HepG2 (cell line): Measurements from ENCODE around the gene STX4. TPM values are rescaled to one million over a fixed set of nuclear protein-coding genes. Genes with fewer than 3 reads are reported as not detected.
A peak's percentile ranks its signal among the peaks of the same experiment; 100 is the strongest.

Experiments
- ASH2L ChIP-seq: fragments of 300-600, 200-600 bp; sonication (generic); IDR thresholded peaks from 2 replicates; pipeline ENCODE4 v1.7.0; 2017; ENCODE audit warnings: low read depth, mild to moderate bottlenecking, moderate library complexity, mixed read lengths, low read length; ENCODE audit not compliant: insufficient read length
- CC2D1A ChIP-seq: sonication (generic); formaldehyde crosslinking; IDR thresholded peaks from 2 replicates; pipeline ENCODE4 v1.8.1; 2023; ENCODE audit warnings: mild to moderate bottlenecking, missing genetic modification reagents
- ETS1 ChIP-seq: sonication (generic); formaldehyde crosslinking; IDR thresholded peaks from 2 replicates; pipeline ENCODE4 v1.4.0; 2020; ENCODE audit warnings: missing genetic modification reagents
- FIP1L1 ChIP-seq: fragments of 200-400 bp; formaldehyde crosslinking; IDR thresholded peaks from 2 replicates; pipeline ENCODE4 v1.6.1; 2018; ENCODE audit warnings: low read depth, mild to moderate bottlenecking, low read length, moderate library complexity, borderline replicate concordance; ENCODE audit not compliant: insufficient read depth
- MBD4 ChIP-seq: IDR thresholded peaks from 2 replicates; pipeline ENCODE4 v1.6.1; 2012; ENCODE audit warnings: low read length, inconsistent platforms, borderline replicate concordance
- MED1 ChIP-seq: sonication (generic); formaldehyde crosslinking; IDR thresholded peaks from 2 replicates; pipeline ENCODE4 v1.4.0; 2020; ENCODE audit warnings: missing genetic modification reagents
- NCOR1 ChIP-seq: fragments of 200-600 bp; sonication (generic); IDR thresholded peaks from 2 replicates; pipeline ENCODE4 v1.7.0; 2017; ENCODE audit warnings: antibody characterized with exemption, low read length, borderline replicate concordance
- NFE2L1 ChIP-seq: sonication (generic); formaldehyde crosslinking; IDR thresholded peaks from 2 replicates; pipeline ENCODE4 v1.4.0; 2020; ENCODE audit warnings: missing genetic modification reagents, mild to moderate bottlenecking, borderline replicate concordance
- RBM22 ChIP-seq: fragments of 200-400 bp; formaldehyde crosslinking; optimal IDR thresholded peaks from 2 replicates; pipeline ENCODE3; 2017; ENCODE audit warnings: mild to moderate bottlenecking, low read length, moderate library complexity
- SIX4 ChIP-seq: sonication (generic); formaldehyde crosslinking; IDR thresholded peaks from 2 replicates; pipeline ENCODE4 v1.4.0; 2020; ENCODE audit warnings: missing genetic modification reagents
- SKIL ChIP-seq: sonication (generic); formaldehyde crosslinking; IDR thresholded peaks from 2 replicates; pipeline ENCODE4 v1.8.0; 2022; ENCODE audit warnings: missing genetic modification reagents, mild to moderate bottlenecking, moderate library complexity, borderline replicate concordance
- SMAD1 ChIP-seq: sonication (generic); formaldehyde crosslinking; IDR thresholded peaks from 2 replicates; pipeline ENCODE4 v1.4.0; 2020; ENCODE audit warnings: missing genetic modification reagents, low read depth, mild to moderate bottlenecking, borderline replicate concordance
- SOX13 ChIP-seq, 3 experiments: fragments of 450-650 bp in 1 of 3; sonication (generic) in 1 of 3; formaldehyde crosslinking in 1 of 3; IDR thresholded peaks in 2 of 3; conservative IDR thresholded peaks in 1 of 3; 2 replicates each; pipeline versions ENCODE4 v1.5.0 to v1.6.1; 2016 to 2020; ENCODE audit warnings: antibody characterized with exemption in 1 of 3, mild to moderate bottlenecking in 1 of 3, missing compliant biosample characterization in 1 of 3, missing genetic modification reagents in 1 of 3, moderate library complexity in 1 of 3
- TIGD3 ChIP-seq: sonication (generic); formaldehyde crosslinking; IDR thresholded peaks from 2 replicates; pipeline ENCODE4 v1.5.1; 2020; ENCODE audit warnings: mild to moderate bottlenecking, missing genetic modification reagents, borderline replicate concordance
- ZBTB8A ChIP-seq: sonication (generic); formaldehyde crosslinking; IDR thresholded peaks from 2 replicates; pipeline ENCODE4 v1.4.0; 2020; ENCODE audit warnings: mild to moderate bottlenecking, low read depth, missing genetic modification reagents, borderline replicate concordance
- ZFP36L2 ChIP-seq: sonication (generic); formaldehyde crosslinking; IDR thresholded peaks from 2 replicates; pipeline ENCODE4 v1.4.0; 2020; ENCODE audit warnings: missing genetic modification reagents
- ZNF10 ChIP-seq: sonication (generic); formaldehyde crosslinking; IDR thresholded peaks from 2 replicates; pipeline ENCODE4 v1.4.0; 2020; ENCODE audit warnings: mild to moderate bottlenecking, low read depth, missing genetic modification reagents, borderline replicate concordance
- ZNF281 ChIP-seq: sonication (generic); formaldehyde crosslinking; IDR thresholded peaks from 2 replicates; pipeline ENCODE4 v1.4.0; 2020; ENCODE audit warnings: missing genetic modification reagents, borderline replicate concordance
- ZNF292 ChIP-seq: sonication (generic); formaldehyde crosslinking; IDR thresholded peaks from 2 replicates; pipeline ENCODE4 v1.8.1; 2022; ENCODE audit warnings: mild to moderate bottlenecking, low read depth, missing genetic modification reagents, borderline replicate concordance
- polyA plus RNA-seq, 8 experiments: library from polyadenylated mRNA; depleted of rRNA in 3 of 8; stranded (reverse) in 7 of 8; unstranded in 1 of 8; fragments of >200 nt; fragmentation: Illumina TruSeq in 4 of 8; extraction: Trizol in 4 of 8; gene quantifications; 2 replicates each; pipeline versions ENCODE4 v1.2.1 to v1.2.3, GENCODE V29; 2011 to 2016; ENCODE audit warnings: low read depth in 4 of 8, missing spikeins in 1 of 8, mixed read lengths in 1 of 8; ENCODE audit not compliant: insufficient read depth in 1 of 8
- total RNA-seq, 5 experiments: library from RNA; depleted of rRNA; stranded (reverse); fragments of >200 nt; fragmentation: Illumina TruSeq; extraction: Trizol; gene quantifications; 2 replicates each; pipeline ENCODE4 v1.2.3, GENCODE V29; 2016; ENCODE audit warnings: low read depth in 1 of 5

Gene STX4
- total and polyA plus RNA-seq, 2 of the 13 experiments (the other 11 are each of a cell fraction or from before 2014, with no cell fraction given) = 29.2 to 34.6 TPM

DNA sequence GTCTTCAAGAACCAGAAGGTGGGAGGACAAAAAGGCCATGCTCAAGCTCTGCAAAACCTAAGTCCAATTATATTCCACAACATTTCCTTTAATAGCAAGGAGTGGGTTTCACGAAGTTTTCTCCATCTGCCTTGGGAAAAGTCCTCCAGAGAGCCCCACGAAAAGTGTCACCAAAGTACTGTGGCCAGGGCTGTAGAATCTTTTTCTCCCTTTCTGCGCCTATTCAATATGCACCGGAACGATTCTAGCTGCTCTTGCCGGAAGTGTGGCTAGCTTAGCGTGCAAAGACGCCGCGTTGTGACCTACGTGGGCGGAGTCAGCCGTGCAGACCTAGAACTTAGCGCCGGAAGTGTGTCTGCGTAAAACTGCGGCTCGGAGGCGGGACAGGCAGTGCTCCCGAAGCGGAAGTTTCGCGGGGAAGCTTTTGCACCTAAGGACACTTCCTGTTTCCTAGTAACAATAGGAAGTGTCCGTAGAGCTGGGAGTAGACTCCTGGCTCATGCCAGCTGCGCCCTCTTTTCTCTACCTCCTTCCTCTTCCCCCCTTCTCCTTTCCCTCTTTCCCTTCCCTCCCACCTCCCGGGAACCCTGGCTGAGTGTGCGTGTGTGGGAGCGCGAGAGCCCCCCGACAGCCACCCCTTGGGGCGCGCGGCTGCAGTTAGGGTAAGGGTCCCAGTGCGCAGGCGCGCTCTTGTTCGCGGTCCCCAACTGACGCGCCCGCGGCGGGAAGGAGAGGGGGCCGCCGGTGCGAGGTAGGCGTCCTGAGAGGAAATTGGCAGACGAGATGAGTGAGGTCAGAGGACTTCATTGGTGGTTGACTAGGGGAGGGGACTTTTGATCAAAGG lies 40.8 kb downstream of the STX4 start, which contains the start of the genes ZNF646 and ZNF668 (continued):
- TF ChIP-seq NCOR1 = peak; percentile 59; the same call in 1 of the 2 replicates
- no peak for TF ChIP-seq ZNF292 (CRISPR knock-in tag)
- peak; percentile 73 for TF ChIP-seq RBM22
- no peak; the same call in 1 of the 2 replicates for TF ChIP-seq ZNF281 (CRISPR knock-in tag)
- no peak for TF ChIP-seq MBD4
- no peak for TF ChIP-seq ASH2L
- TF ChIP-seq FIP1L1 = peak; percentile 96; the same call in 1 of the 2 replicates
- no peak for TF ChIP-seq ZBTB8A (CRISPR knock-in tag)
- TF ChIP-seq SOX13 (IDR thresholded peaks at IDR 0.05) = peak; percentile 51; the same call in 1 of the 2 replicates
- TF ChIP-seq SOX13 (CRISPR knock-in tag; conservative IDR thresholded peaks at IDR 0.05 in 1 of 2, IDR thresholded peaks at IDR 0.05 in 1 of 2) = peak; percentile 62 to 74; a peak in 2 of 4 replicates
- TF ChIP-seq NFE2L1 = no peak
- TF ChIP-seq ZNF10 = no peak
- 0 out of 2 replicates have a peak, but pooled peaks have one; percentile 19 for TF ChIP-seq TIGD3
- TF ChIP-seq CC2D1A (CRISPR knock-in tag) = peak; percentile 76; the same call in 1 of the 2 replicates
- no peak for TF ChIP-seq SKIL (CRISPR knock-in tag)
- no peak for TF ChIP-seq ZFP36L2 (CRISPR knock-in tag)
- TF ChIP-seq MED1 = no peak; the same call in 1 of the 2 replicates
- TF ChIP-seq SIX4 = no peak; the same call in 1 of the 2 replicates
- TF ChIP-seq ETS1 = 0 out of 2 replicates have a peak, but pooled peaks have one; percentile 49
- TF ChIP-seq SMAD1 (CRISPR knock-in tag) = peak; percentile 63; the same call in 1 of the 2 replicates
